HG03432 (cell line): ENCODE measurements around the gene ATXN2.

ENCODE experiments used
- ATAC-seq: cut with Tn5 transposase; IDR thresholded peaks from one replicate; pipeline ENCODE4 v1.9.1; 2021; ENCODE audit warnings: mild to moderate bottlenecking, moderate library complexity; ENCODE audit not compliant: unreplicated experiment

ATXN2 gene

GRCh38 chr12:111425655-111426054 lies 173.5 kb downstream of the ATXN2 start:
- no peak for ATAC-seq

GRCh38 chr12:111424793-111425251 lies 174.3 kb downstream of the ATXN2 start:
- ATAC-seq = no peak

GRCh38 chr12:111424189-111424792 lies 174.8 kb downstream of the ATXN2 start:
- no peak for ATAC-seq

- ATAC-seq = no peak
Observed at GRCh38 chr12:111420494-111420893, 178.6 kb downstream of the ATXN2 start.

GRCh38 chr12:111419784-111420183 lies 179.3 kb downstream of the ATXN2 start:
- no peak for ATAC-seq

- ATAC-seq = no peak
Observed at GRCh38 chr12:111418594-111418880, 180.6 kb downstream of the ATXN2 start.

- ATAC-seq = no peak
Observed at GRCh38 chr12:111417784-111418593, 181.1 kb downstream of the ATXN2 start.

- ATAC-seq = no peak
Observed at GRCh38 chr12:111417290-111417689, 181.8 kb downstream of the ATXN2 start.

- no peak for ATAC-seq
Observed at GRCh38 chr12:111414711-111415252, 184.3 kb downstream of the ATXN2 start.

GRCh38 chr12:111413442-111414086 lies 185.6 kb downstream of the ATXN2 start:
- ATAC-seq = no peak

- no peak for ATAC-seq
Observed at GRCh38 chr12:111412830-111413441, 186.2 kb downstream of the ATXN2 start.

GRCh38 chr12:111412007-111412829 lies 186.9 kb downstream of the ATXN2 start:
- no peak for ATAC-seq

- no peak for ATAC-seq
Observed at GRCh38 chr12:111411185-111411764, 187.8 kb downstream of the ATXN2 start.

GRCh38 chr12:111410431-111411184 lies 188.5 kb downstream of the ATXN2 start:
- no peak for ATAC-seq

- no peak for ATAC-seq
Observed at GRCh38 chr12:111409780-111410430, 189.2 kb downstream of the ATXN2 start.

GRCh38 chr12:111409403-111409779 lies 189.7 kb downstream of the ATXN2 start:
- ATAC-seq = no peak

- no peak for ATAC-seq
Observed at GRCh38 chr12:111408686-111409402, 190.3 kb downstream of the ATXN2 start.

- no peak for ATAC-seq
Observed at GRCh38 chr12:111408116-111408440, 191.0 kb downstream of the ATXN2 start.
